Mucosa of gallbladder (tissue), 1 donor: ENCODE results near the gene NANOGP8. TPM values are rescaled to one million over a fixed set of nuclear protein-coding genes. Genes with fewer than 3 reads are reported as not detected.
"Not testable (repeated sequence)": the region's sequence is repeated elsewhere in the genome, so short reads cannot be mapped to it uniquely, and the experiment has no call there.

Source experiments
- DNase-seq: peaks from one replicate; pipeline ENCODE4 v3.0.0-alpha.2; 2020; ENCODE audit warnings: low spot score
- total RNA-seq: library from RNA; stranded (reverse); gene quantifications from one replicate; pipeline ENCODE4 v1.2.1, GENCODE V29; 2021
- donor health status: DM: no; HTN: no; CAD: no.

NANOGP8 gene
- total RNA-seq, 1 donor from 2014 or later, result 0.46 TPM

- DNase-seq, result no peak
Observed at GRCh38 chr15:35092846-35093245, 7.8 kb upstream of the NANOGP8 start.

- DNase-seq, result no peak
Observed at GRCh38 chr15:35092311-35092710, 7.2 kb upstream of the NANOGP8 start.

GRCh38 chr15:35090104-35090807 lies 5.2 kb upstream of the NANOGP8 start:
- no peak for DNase-seq

GRCh38 chr15:35089551-35089950 lies 4.5 kb upstream of the NANOGP8 start:
- DNase-seq, result no peak

- DNase-seq, result no peak
Observed at GRCh38 chr15:35088329-35088728, 3.2 kb upstream of the NANOGP8 start.

- no peak for DNase-seq
Observed at GRCh38 chr15:35087759-35088158, 2.7 kb upstream of the NANOGP8 start.

GRCh38 chr15:35082371-35083348 lies 2.4 kb downstream of the NANOGP8 start:
- not testable (repeated sequence) for DNase-seq

- DNase-seq, result not testable (repeated sequence)
Observed at GRCh38 chr15:35081626-35082365, 3.3 kb downstream of the NANOGP8 start.

GRCh38 chr15:35080226-35080625 lies 4.9 kb downstream of the NANOGP8 start:
- DNase-seq, result no peak

- DNase-seq, result peak; percentile 17
Observed at GRCh38 chr15:35078221-35078915, 6.7 kb downstream of the NANOGP8 start.

GRCh38 chr15:35071106-35071505 lies 14.0 kb downstream of the NANOGP8 start:
- DNase-seq, result no peak

GRCh38 chr15:35068846-35069475 lies 16.1 kb downstream of the NANOGP8 start:
- DNase-seq, result no peak

GRCh38 chr15:35067496-35068347 lies 17.4 kb downstream of the NANOGP8 start:
- DNase-seq, result no peak

GRCh38 chr15:35066094-35066493 lies 19.0 kb downstream of the NANOGP8 start:
- no peak for DNase-seq

GRCh38 chr15:35064576-35065190 lies 20.4 kb downstream of the NANOGP8 start:
- DNase-seq, result no peak

GRCh38 chr15:35062738-35063099 lies 22.4 kb downstream of the NANOGP8 start:
- no peak for DNase-seq

- DNase-seq, result no peak
Observed at GRCh38 chr15:35061825-35062737, 23.0 kb downstream of the NANOGP8 start.

GRCh38 chr15:35061161-35061824 lies 23.8 kb downstream of the NANOGP8 start:
- no peak for DNase-seq
